SK-N-MC (cell line): ENCODE results near the gene IDI2.

Source experiments
- DNase-seq: peaks from one replicate; pipeline ENCODE4 v3.0.0-alpha.2; 2011; ENCODE audit warnings: low read depth, low spot score
- H3K27ac ChIP-seq: fragments of 200-600 bp; sonication (generic); 2 replicates; pipeline ENCODE4 v1.5.1; 2016; ENCODE audit warnings: mixed run types
- H3K36me3 ChIP-seq: fragments of 200-600 bp; sonication (generic); 2 replicates; pipeline ENCODE4 v1.6.1; 2017; ENCODE audit warnings: antibody characterized with exemption, low read length, mixed read lengths; ENCODE audit not compliant: insufficient read depth
- H3K4me3 ChIP-seq: fragments of 200-600 bp; sonication (generic); 2 replicates; pipeline ENCODE4 v1.5.1; 2016
- H3K9ac ChIP-seq: fragments of 200-600 bp; sonication (generic); 2 replicates; pipeline ENCODE4 v1.8.0; 2017; ENCODE audit warnings: mixed run types, mixed read lengths; ENCODE audit not compliant: insufficient read length
- H3K9me3 ChIP-seq: fragments of 200-600 bp; sonication (generic); 2 replicates; pipeline ENCODE4 v1.6.1; 2017; ENCODE audit warnings: low read depth, mild to moderate bottlenecking, antibody characterized with exemption, low read length, moderate library complexity, mixed read lengths
- EZH2 ChIP-seq: fragments of 200-600 bp; sonication (generic); IDR thresholded peaks from one replicate; pipeline ENCODE4 v1.6.1; 2017; ENCODE audit warnings: antibody characterized with exemption
- FOXP2 ChIP-seq: optimal IDR thresholded peaks from 2 replicates; pipeline ENCODE3; 2011; ENCODE audit warnings: mild to moderate bottlenecking, moderate library complexity; ENCODE audit not compliant: insufficient read depth; ENCODE audit errors: extremely low read length, control extremely low read depth
- POLR2AphosphoS5 ChIP-seq: IDR thresholded peaks from 2 replicates; pipeline ENCODE4 v1.6.1; 2012; ENCODE audit warnings: mild to moderate bottlenecking, low read depth, low read length, borderline replicate concordance

Gene IDI2

GRCh38 chr10:974038-974784 lies 51.4 kb downstream of the IDI2 start:
- Histone ChIP-seq H3K36me3 (no peaks in the 10 kb centered on the region), H3K9ac (no peak overlapping the region), H3K4me3 (no peak overlapping the region), H3K27ac (no peak overlapping the region), H3K9me3 (no peaks in the 10 kb centered on the region)
- peak; percentile 5 for DNase-seq
- no peak for TF ChIP-seq FOXP2

GRCh38 chr10:972763-973162 lies 52.9 kb downstream of the IDI2 start:
- H3K9ac ChIP-seq, result no peak overlapping the region
- TF ChIP-seq EZH2, result no peak
- no peak overlapping the region for H3K27ac ChIP-seq
- H3K4me3 ChIP-seq, result no peak overlapping the region
- no peaks in the 10 kb centered on the region for H3K9me3 ChIP-seq
- H3K36me3 ChIP-seq, result no peaks in the 10 kb centered on the region
- DNase-seq, result no peak

GRCh38 chr10:971613-972012 lies 54.0 kb downstream of the IDI2 start:
- TF ChIP-seq FOXP2 (no peak), POLR2AphosphoS5 (no peak), EZH2 (no peak)
- H3K27ac ChIP-seq, result no peak overlapping the region
- no peak overlapping the region for H3K4me3 ChIP-seq
- no peak overlapping the region for H3K9ac ChIP-seq
- H3K9me3 ChIP-seq, result no peaks in the 10 kb centered on the region
- DNase-seq, result no peak
- no peaks in the 10 kb centered on the region for H3K36me3 ChIP-seq

GRCh38 chr10:971150-971542 lies 54.5 kb downstream of the IDI2 start:
- H3K9me3 ChIP-seq, result no peaks in the 10 kb centered on the region
- no peak overlapping the region for H3K4me3 ChIP-seq
- no peak for DNase-seq
- H3K27ac ChIP-seq, result no peak overlapping the region
- no peak overlapping the region for H3K9ac ChIP-seq
- H3K36me3 ChIP-seq, result no peaks in the 10 kb centered on the region
- TF ChIP-seq EZH2 (no peak), POLR2AphosphoS5 (no peak), FOXP2 (no peak)

- TF ChIP-seq EZH2 (no peak), FOXP2 (no peak), POLR2AphosphoS5 (no peak)
- no peak overlapping the region for H3K27ac ChIP-seq
- no peak overlapping the region for H3K9ac ChIP-seq
- no peaks in the 10 kb centered on the region for H3K36me3 ChIP-seq
- H3K4me3 ChIP-seq, result no peak overlapping the region
- no peak for DNase-seq
- no peaks in the 10 kb centered on the region for H3K9me3 ChIP-seq
These were observed 55.1 kb downstream of the IDI2 start for GRCh38 chr10:970311-971149.

- no peak for DNase-seq
- Histone ChIP-seq H3K9ac (no peak overlapping the region), H3K27ac (no peak overlapping the region), H3K9me3 (no peaks in the 10 kb centered on the region), H3K36me3 (no peaks in the 10 kb centered on the region), H3K4me3 (no peak overlapping the region)
- no peak for TF ChIP-seq POLR2AphosphoS5
- TF ChIP-seq EZH2, result no peak
- no peak for TF ChIP-seq FOXP2
These were observed 56.0 kb downstream of the IDI2 start for GRCh38 chr10:969473-970150.
